Stimulated activated CD4-positive, alpha-beta T cell treated with anti-CD3 and anti-CD28 coated beads, Interleukin-1b, Interleukin-23, amount 100 ng/mL, for 4 hours (primary cell): ENCODE data around the gene BFSP1.

Experiments used
- DNase-seq, 2 donors: peaks; one replicate each; pipeline ENCODE4 v3.0.0-alpha.2; 2020; ENCODE audit warnings: low read depth in 2 of 2

The BFSP1 gene

DNA sequence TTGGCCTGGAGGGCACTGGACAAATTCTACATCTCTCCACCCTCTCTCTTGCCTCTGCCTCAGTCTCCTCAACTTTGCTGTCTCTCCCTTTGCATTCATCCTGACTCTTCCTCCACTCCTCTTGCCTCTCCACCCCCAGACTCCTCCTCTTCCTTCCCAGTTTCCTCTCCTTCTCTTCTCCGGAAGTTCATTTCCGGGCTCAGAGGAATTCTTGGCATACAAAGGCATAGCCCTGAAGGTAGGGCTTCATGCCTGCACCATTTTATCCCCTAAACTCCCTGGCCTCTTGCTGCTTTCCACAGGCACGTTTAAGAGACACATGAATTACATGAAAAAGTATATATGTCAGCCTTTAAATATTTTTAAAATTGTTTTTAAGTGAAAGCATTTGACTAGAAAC, 10.6 kb downstream of the BFSP1 start:
- DNase-seq: no peak

GRCh38 chr20:17519606-17520285, 11.4 kb downstream of the BFSP1 start:
- DNase-seq: no peak

- no peak for DNase-seq
These were observed 12.7 kb downstream of the BFSP1 start for GRCh38 chr20:17518339-17519052.

GRCh38 chr20:17515053-17515452, 16.1 kb downstream of the BFSP1 start:
- no peak for DNase-seq

DNA sequence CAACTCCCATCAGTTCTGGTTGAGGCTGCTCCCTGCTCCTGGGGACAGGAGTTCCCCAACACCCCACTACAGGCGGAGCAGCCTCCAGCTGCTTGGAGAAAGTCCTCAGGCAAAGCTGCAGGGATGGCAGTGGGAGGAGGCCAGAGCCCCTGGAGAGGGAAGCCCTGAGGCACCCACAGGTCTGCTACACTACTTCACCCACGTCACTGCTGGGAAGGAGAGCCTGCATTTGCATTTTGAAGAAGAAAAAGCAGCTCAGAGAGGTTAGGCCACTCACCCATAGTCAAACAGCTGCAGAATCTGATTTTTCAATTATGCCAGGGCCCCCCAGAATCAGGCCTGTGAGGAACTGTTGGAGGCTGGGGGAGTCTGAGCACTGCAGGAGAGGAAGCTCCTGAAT, 17.2 kb downstream of the BFSP1 start:
- DNase-seq: no peak

DNA sequence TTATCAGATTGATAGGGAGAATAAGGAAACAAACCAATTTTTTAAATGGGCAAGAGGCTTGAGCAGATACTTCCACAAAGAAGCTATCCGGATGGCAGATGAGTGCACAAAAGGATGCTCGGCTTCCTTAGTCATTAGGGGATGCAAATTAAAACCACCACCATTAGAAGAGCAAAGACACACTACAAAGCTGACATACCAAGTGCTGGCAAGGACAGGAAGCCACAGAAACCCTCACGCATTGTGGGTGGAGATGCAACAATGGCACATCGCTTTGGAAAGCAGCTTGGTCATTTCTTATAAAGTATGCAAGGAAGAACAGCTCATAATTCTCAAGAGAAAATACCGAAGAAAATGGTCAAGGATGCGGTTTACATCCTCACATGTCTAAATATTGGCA, 19.8 kb downstream of the BFSP1 start:
- DNase-seq: no peak

DNA sequence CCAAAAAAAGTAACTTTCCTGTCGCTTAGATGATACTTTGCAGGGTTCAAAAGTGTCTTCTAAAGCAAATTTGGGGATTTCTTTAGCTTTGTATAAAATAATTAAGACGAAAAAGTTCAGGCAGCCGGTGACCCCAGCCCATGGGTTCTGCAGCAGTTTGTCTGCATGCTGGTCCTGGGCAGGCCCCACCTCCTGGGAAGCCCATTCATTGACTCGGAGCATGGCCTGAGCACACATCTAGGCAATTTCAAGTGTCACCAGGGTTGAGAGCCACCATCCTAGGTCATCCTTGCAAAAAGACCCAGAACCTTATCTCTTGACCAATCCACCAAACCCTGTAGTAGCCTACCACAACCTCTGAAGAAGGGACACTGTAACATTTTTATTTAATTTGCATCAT, 20.6 kb downstream of the BFSP1 start:
- DNase-seq: no peak

DNA sequence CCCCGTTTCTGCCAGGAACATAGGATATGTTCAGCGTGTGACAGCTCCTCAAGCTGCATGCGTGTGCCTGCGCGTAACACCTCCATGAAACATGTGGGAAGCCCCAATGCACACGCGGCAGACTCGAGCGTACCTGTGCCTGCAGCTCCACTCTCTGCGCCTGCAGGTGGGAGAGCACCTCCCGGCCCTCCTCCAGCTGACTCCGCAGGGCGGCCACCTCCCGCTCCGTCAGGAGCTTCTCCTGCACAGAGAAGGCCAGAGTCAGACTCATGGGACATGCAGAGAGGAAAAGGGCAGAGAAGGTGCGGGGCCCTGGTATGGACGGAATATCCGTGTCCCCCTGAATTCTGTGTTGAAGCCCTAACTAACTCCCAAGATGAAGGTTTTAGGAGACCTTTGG, 22.4 kb downstream of the BFSP1 start:
- no peak for DNase-seq

- no peak for DNase-seq
These were observed 23.6 kb downstream of the BFSP1 start for GRCh38 chr20:17507531-17507930.

GRCh38 chr20:17507032-17507431, 24.1 kb downstream of the BFSP1 start:
- no peak for DNase-seq

GRCh38 chr20:17505636-17506517, 25.3 kb downstream of the BFSP1 start:
- DNase-seq: peak; percentile 17 to 48

- DNase-seq: peak in 1 of 2 donors; percentile 12
These were observed 26.1 kb downstream of the BFSP1 start for GRCh38 chr20:17504898-17505635.

DNA sequence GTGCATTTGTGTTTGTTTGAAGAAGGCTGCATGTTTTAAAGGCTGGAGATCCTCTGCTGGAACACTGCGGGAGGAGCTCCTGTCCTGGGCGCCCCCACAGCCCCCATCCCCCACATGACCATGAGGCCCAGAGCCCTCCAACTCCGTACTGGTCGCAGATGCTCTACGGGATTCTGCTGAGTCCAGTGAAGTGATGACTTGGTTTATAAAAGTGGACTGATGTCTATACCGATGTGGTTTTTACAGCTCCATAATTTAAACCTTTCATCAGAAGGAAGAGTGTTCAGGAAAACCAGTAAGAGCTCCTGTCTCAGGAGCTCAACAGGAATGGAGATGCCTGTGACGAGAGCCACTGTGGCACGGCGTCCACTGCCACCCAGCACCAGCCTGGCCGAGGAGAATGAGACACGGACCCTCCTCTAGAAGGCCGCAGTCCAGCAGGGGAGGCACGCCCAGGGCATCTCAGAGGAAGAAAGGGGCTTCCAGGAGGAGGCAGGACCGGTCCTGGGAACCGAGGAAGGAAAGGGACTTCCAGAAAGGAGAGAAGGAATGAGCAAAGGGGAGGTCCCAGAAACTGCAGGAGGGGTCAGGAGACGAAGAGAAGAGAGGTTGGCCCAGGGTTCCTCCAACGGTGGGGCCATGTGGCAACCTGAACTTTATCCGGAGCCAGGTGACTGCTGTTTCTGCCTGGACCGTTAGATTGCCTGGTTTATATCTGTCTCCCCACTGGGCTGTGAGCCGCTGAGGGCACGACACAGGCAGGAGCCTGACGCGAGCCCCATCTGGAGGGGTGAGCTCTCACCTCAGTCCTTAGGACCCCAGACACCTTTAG, 26.9 kb downstream of the BFSP1 start:
- no peak for DNase-seq

- no peak for DNase-seq
These were observed 27.7 kb downstream of the BFSP1 start for GRCh38 chr20:17503301-17504065.

DNA sequence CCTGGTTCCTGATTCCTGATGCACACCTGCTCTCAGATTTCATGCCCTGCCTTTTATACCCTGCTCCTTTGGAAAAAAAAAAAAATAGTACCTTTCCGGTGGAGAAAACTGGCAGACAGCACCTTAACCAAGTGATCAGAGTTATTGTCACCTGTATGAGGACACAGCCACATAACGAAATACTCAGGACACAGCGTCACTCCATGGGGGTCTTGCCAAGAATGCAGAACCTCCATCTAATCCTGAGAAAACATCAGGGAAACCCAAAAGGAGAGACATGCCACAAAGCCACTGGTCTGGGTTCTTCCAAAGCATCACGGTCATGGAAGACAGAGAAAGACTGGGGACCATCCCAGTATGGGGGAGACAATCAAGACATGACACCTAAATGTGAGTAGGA, 29.1 kb downstream of the BFSP1 start:
- DNase-seq: no peak

GRCh38 chr20:17501701-17502100, 29.5 kb downstream of the BFSP1 start:
- no peak for DNase-seq

DNA sequence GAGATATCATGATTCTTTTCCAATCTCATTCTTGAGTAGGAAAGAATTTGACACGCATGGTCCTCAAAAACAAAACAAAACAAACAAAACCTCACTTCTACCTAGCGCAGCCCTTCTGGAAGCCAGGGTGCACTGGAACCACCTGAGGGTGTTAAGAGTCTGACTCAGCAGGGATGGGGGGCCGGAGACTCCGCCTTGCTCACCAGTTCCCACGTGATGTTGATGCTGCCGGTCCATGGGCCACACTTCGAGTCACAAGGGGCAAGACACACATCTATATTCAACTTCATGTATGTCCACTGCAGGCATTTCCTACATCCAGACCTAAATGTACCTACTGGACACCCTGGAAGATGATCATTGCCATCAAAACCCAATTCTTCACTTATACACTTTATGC, 30.4 kb downstream of the BFSP1 start:
- no peak for DNase-seq

GRCh38 chr20:17500271-17500670, 30.9 kb downstream of the BFSP1 start:
- no peak for DNase-seq

DNA sequence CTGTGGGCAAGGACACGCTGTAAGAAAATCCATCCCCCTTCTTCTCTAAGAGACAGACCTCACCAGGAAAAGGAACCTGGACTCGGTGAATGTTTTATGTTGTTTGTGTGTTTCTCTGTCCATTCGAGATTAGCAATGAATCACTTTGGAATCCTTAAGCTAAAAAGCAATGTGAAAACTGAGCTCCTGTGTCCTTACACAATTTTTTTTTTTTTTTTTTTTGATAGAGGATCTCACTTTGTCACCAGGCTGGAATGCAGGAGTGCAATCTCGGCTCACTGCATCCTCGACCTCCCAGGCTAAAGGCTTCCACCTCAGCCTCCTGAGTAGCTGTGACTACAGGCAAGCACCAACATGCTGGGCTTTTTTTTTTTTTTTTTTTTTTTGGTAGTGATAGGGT, 32.1 kb downstream of the BFSP1 start:
- DNase-seq: no peak

GRCh38 chr20:17498641-17499040, 32.5 kb downstream of the BFSP1 start:
- DNase-seq: no peak
